Stimulated activated memory B cell treated with anti-CD40 and anti-IgM and Interleukin-4, amounts not matched to agents 10 μg/mL and 1 μg/mL and 100 μg/mL, for 72 hours (primary cell): ENCODE results near the gene MYO1B.

Experiments
- ATAC-seq: fragments of 150-1000 bp; cut with Tn5 transposase; 2 replicates; pipeline ENCODE4 v1.10.0; 2021
- H3K27ac Mint-ChIP-seq: one replicate; pipeline ENCODE4 v1.8.0; 2022; ENCODE audit warnings: mild to moderate bottlenecking, mixed read lengths
- H3K27me3 Mint-ChIP-seq: one replicate; pipeline ENCODE4 v1.8.0; 2022; ENCODE audit warnings: mixed read lengths
- H3K36me3 Mint-ChIP-seq: one replicate; pipeline ENCODE4 v1.8.0; 2022; ENCODE audit warnings: mixed read lengths
- H3K4me1 Mint-ChIP-seq: one replicate; pipeline ENCODE4 v1.8.0; 2022; ENCODE audit warnings: mixed read lengths
- H3K4me3 Mint-ChIP-seq: one replicate; pipeline ENCODE4 v1.8.0; 2022; ENCODE audit warnings: mild to moderate bottlenecking, moderate library complexity, mixed read lengths
- H3K9me3 Mint-ChIP-seq: one replicate; pipeline ENCODE4 v1.8.0; 2022; ENCODE audit warnings: mixed read lengths

Gene MYO1B

GRCh38 chr2:191329841-191330240 is 84.6 kb downstream of the MYO1B start:
- Mint-ChIP-seq H3K27ac (no peak overlapping the region), H3K9me3 (no peaks in the 10 kb centered on the region), H3K36me3 (no peaks in the 10 kb centered on the region), H3K27me3 (no peaks in the 10 kb centered on the region), H3K4me1 (no peaks in the 10 kb centered on the region), H3K4me3 (no peak overlapping the region)
- no peak for ATAC-seq

DNA sequence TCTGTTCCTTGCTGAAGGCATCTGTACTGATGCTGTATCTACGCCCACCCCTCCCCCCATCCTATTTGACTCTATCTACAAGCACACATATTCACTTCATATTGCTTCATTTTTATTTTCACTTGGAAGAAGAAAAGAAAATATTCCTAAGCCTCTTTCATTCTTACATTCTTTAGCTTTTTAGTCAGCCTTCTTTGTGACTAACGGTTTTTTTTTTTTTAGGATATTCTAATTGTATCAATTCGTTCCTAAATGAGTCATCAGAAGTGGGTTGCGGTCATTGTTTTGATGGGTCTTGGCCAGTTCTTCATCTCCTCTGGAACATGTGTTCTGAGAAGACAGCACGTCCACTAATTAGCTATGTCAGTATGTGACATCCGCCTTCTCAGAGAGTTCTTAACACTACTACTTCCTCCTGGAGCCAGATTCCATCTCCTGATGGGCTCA is 88.7 kb downstream of the MYO1B start:
- no peak overlapping the region for H3K4me3 Mint-ChIP-seq
- no peaks in the 10 kb centered on the region for H3K9me3 Mint-ChIP-seq
- H3K4me1 Mint-ChIP-seq, result no peaks in the 10 kb centered on the region
- H3K27me3 Mint-ChIP-seq, result no peaks in the 10 kb centered on the region
- H3K27ac Mint-ChIP-seq, result no peak overlapping the region
- ATAC-seq, result no peak
- H3K36me3 Mint-ChIP-seq, result no peaks in the 10 kb centered on the region

- H3K9me3 Mint-ChIP-seq, result no peaks in the 10 kb centered on the region
- no peak for ATAC-seq
Observed at GRCh38 chr2:191335875-191336464, 90.8 kb downstream of the MYO1B start.

GRCh38 chr2:191341436-191341835 is 96.2 kb downstream of the MYO1B start:
- Mint-ChIP-seq H3K36me3 (no peaks in the 10 kb centered on the region), H3K27me3 (no peaks in the 10 kb centered on the region), H3K4me3 (no peak overlapping the region), H3K27ac (no peak overlapping the region), H3K4me1 (no peaks in the 10 kb centered on the region), H3K9me3 (no peaks in the 10 kb centered on the region)
- ATAC-seq, result no peak

More at GRCh38 chr2:191335875-191336464, 90.8 kb downstream of the MYO1B start:
- Mint-ChIP-seq H3K4me1 (no peaks in the 10 kb centered on the region), H3K4me3 (no peak overlapping the region), H3K27me3 (no peaks in the 10 kb centered on the region), H3K36me3 (no peaks in the 10 kb centered on the region), H3K27ac (no peak overlapping the region)

DNA sequence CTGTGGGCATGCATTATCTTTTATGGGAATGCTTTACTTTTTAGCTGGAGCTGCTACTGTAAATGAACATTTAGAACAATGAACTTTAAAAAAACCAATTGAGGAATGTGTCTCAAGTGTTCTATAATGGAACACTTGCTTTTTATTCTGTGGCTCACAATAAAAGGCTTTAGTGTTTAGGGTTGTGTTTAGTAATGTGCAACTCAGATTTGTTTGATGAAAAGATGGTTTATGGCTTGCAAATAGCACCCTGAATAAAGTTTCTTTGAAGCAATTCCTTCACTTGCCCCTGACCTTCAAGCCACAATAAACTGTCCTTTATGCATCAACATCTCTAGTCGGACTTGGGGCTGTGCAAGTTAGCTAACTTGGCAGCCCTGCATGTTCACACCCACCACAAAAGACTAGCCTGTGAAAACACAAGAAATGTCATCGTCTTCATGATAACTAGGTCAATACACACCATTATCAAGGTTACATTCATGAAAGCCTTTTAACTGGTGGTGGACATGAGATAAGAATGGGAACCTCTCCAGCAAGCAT is 98.7 kb downstream of the MYO1B start:
- no peaks in the 10 kb centered on the region for H3K36me3 Mint-ChIP-seq
- no peaks in the 10 kb centered on the region for H3K9me3 Mint-ChIP-seq
- H3K4me3 Mint-ChIP-seq, result no peak overlapping the region
- ATAC-seq, result no peak
- H3K27ac Mint-ChIP-seq, result no peak overlapping the region
- no peaks in the 10 kb centered on the region for H3K4me1 Mint-ChIP-seq
- H3K27me3 Mint-ChIP-seq, result no peaks in the 10 kb centered on the region

- H3K27me3 Mint-ChIP-seq, result no peaks in the 10 kb centered on the region
- no peak overlapping the region for H3K27ac Mint-ChIP-seq
- H3K4me1 Mint-ChIP-seq, result no peaks in the 10 kb centered on the region
- no peaks in the 10 kb centered on the region for H3K9me3 Mint-ChIP-seq
- ATAC-seq, result no peak
- no peak overlapping the region for H3K4me3 Mint-ChIP-seq
- H3K36me3 Mint-ChIP-seq, result no peaks in the 10 kb centered on the region
Observed at GRCh38 chr2:191345788-191346187, 100.6 kb downstream of the MYO1B start.

GRCh38 chr2:191347154-191347553 is 102.0 kb downstream of the MYO1B start:
- Mint-ChIP-seq H3K36me3 (no peaks in the 10 kb centered on the region), H3K4me1 (no peaks in the 10 kb centered on the region), H3K27ac (no peak overlapping the region), H3K9me3 (no peaks in the 10 kb centered on the region), H3K27me3 (no peaks in the 10 kb centered on the region), H3K4me3 (no peak overlapping the region)
- ATAC-seq, result no peak

GRCh38 chr2:191347881-191348280 is 102.7 kb downstream of the MYO1B start:
- Mint-ChIP-seq H3K4me3 (no peak overlapping the region), H3K36me3 (no peaks in the 10 kb centered on the region), H3K27ac (no peak overlapping the region), H3K4me1 (no peaks in the 10 kb centered on the region), H3K27me3 (no peaks in the 10 kb centered on the region), H3K9me3 (no peaks in the 10 kb centered on the region)
- ATAC-seq, result no peak

GRCh38 chr2:191349990-191350389 is 104.8 kb downstream of the MYO1B start:
- H3K36me3 Mint-ChIP-seq, result no peaks in the 10 kb centered on the region

DNA sequence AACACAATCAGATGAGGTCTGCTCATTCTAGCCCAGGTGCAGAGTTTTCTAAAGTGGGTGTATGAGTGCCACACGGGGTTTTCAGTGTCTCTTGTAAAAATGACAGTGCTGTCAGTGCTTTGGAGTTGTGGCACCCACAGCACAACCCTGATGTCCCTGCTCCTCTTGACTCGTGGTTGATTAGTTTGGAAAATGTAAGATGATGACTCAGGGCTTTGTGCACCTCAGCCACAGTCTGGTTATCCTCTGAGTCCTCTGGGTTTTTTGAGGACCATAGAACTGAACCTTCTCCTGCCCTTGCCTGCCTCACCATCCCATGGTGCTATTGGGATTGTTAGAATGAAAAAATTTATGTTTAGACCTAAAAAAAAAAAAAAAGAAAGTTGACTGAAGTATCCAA is 105.6 kb downstream of the MYO1B start:
- H3K36me3 Mint-ChIP-seq, result no peaks in the 10 kb centered on the region
- peaks cover 4% of the 10 kb centered on the region for H3K9me3 Mint-ChIP-seq
- no peak for ATAC-seq
- H3K4me1 Mint-ChIP-seq, result no peaks in the 10 kb centered on the region
- no peaks in the 10 kb centered on the region for H3K27me3 Mint-ChIP-seq
- H3K4me3 Mint-ChIP-seq, result no peak overlapping the region
- no peak overlapping the region for H3K27ac Mint-ChIP-seq

More at GRCh38 chr2:191349990-191350389, 104.8 kb downstream of the MYO1B start:
- H3K27ac Mint-ChIP-seq, result no peak overlapping the region
- H3K27me3 Mint-ChIP-seq, result no peaks in the 10 kb centered on the region
- peaks cover 2% of the 10 kb centered on the region for H3K9me3 Mint-ChIP-seq
- no peaks in the 10 kb centered on the region for H3K4me1 Mint-ChIP-seq
- no peak overlapping the region for H3K4me3 Mint-ChIP-seq
- ATAC-seq, result no peak

- peaks cover 4% of the 10 kb centered on the region for H3K9me3 Mint-ChIP-seq
- no peaks in the 10 kb centered on the region for H3K4me1 Mint-ChIP-seq
- no peaks in the 10 kb centered on the region for H3K27me3 Mint-ChIP-seq
- no peak for ATAC-seq
- H3K4me3 Mint-ChIP-seq, result no peak overlapping the region
- no peaks in the 10 kb centered on the region for H3K36me3 Mint-ChIP-seq
- no peak overlapping the region for H3K27ac Mint-ChIP-seq
Observed at GRCh38 chr2:191351298-191351697, 106.1 kb downstream of the MYO1B start.

DNA sequence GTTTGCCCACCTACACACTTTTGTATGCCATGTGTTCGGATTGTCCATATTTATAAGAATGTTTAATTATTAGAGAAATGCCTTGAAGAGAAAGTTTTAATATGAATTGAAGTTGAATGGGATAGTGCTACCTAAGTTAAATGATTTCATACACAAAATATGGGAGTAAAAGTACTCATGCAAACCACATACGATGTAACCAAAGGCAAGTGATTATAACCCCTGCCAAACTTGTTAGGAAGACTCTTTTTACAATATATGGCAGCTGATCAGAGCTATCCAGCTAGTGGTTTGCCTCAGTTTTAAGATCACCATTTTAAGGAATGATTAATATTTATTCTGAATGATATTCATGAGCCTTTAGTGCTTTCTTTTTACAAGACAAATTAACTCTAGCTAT is 106.7 kb downstream of the MYO1B start:
- no peaks in the 10 kb centered on the region for H3K4me1 Mint-ChIP-seq
- H3K9me3 Mint-ChIP-seq, result peaks cover 4% of the 10 kb centered on the region
- H3K36me3 Mint-ChIP-seq, result no peaks in the 10 kb centered on the region
- no peak for ATAC-seq
- H3K27me3 Mint-ChIP-seq, result no peaks in the 10 kb centered on the region
- no peak overlapping the region for H3K4me3 Mint-ChIP-seq
- H3K27ac Mint-ChIP-seq, result no peak overlapping the region

DNA sequence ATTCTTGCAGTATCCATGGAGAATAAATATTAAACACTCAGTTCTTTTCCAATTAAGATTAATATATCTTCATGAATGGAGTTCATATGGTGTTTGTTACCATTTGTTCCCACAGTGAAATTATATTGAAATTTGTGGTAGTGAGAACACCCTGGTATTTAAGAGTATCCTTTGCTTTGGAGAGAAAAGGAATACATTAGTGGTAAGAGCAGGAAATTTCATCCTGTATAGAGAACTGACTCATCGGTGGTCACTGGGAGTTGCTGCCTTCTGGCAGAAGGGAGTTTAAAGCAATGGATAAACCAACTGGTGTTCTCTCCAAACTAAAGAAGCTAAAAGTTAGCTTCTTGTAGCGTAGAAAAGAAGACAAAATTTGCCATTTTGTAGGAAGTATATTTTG is 107.3 kb downstream of the MYO1B start:
- no peak for ATAC-seq
- H3K9me3 Mint-ChIP-seq, result peaks cover 4% of the 10 kb centered on the region
- no peaks in the 10 kb centered on the region for H3K4me1 Mint-ChIP-seq
- H3K27me3 Mint-ChIP-seq, result no peaks in the 10 kb centered on the region
- no peak overlapping the region for H3K27ac Mint-ChIP-seq
- no peaks in the 10 kb centered on the region for H3K36me3 Mint-ChIP-seq
- H3K4me3 Mint-ChIP-seq, result no peak overlapping the region

- H3K9me3 Mint-ChIP-seq, result peaks cover 4% of the 10 kb centered on the region
- no peaks in the 10 kb centered on the region for H3K36me3 Mint-ChIP-seq
- H3K4me3 Mint-ChIP-seq, result no peak overlapping the region
- peaks cover 8% of the 10 kb centered on the region for H3K27me3 Mint-ChIP-seq
- no peak overlapping the region for H3K27ac Mint-ChIP-seq
- no peak for ATAC-seq
- H3K4me1 Mint-ChIP-seq, result no peaks in the 10 kb centered on the region
Observed at GRCh38 chr2:191355170-191355758, 110.1 kb downstream of the MYO1B start.

DNA sequence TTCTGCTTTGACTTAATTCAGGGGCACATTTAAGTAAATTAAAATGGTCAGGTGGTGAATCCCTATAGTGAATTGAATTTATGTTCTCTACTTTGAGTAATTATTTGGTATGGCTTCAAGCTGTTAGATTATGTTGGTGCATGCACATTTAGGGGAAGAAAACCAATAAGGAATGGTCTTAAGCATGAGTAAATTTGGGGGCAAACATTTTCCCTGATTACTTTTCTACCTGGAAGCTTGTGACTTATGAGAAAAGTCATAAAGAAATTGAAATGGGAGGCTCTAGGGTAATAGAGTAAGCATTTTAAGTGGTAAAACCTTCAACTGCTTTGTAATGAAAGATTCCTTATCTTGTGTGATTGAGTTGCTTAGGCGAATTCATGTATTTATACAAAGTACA is 112.5 kb downstream of the MYO1B start:
- Mint-ChIP-seq H3K27me3 (peaks cover 8% of the 10 kb centered on the region), H3K4me3 (no peak overlapping the region), H3K36me3 (no peaks in the 10 kb centered on the region), H3K4me1 (no peaks in the 10 kb centered on the region), H3K27ac (no peak overlapping the region), H3K9me3 (peaks cover 4% of the 10 kb centered on the region)
- no peak for ATAC-seq

GRCh38 chr2:191358325-191359025 is 113.3 kb downstream of the MYO1B start:
- Mint-ChIP-seq H3K36me3 (no peaks in the 10 kb centered on the region), H3K27ac (no peak overlapping the region), H3K4me3 (no peak overlapping the region), H3K27me3 (peaks cover 8% of the 10 kb centered on the region), H3K9me3 (peaks cover 4% of the 10 kb centered on the region), H3K4me1 (no peaks in the 10 kb centered on the region)
- ATAC-seq, result no peak
